ENCODE data around the gene CCDC33.

Gene CCDC33

DNA sequence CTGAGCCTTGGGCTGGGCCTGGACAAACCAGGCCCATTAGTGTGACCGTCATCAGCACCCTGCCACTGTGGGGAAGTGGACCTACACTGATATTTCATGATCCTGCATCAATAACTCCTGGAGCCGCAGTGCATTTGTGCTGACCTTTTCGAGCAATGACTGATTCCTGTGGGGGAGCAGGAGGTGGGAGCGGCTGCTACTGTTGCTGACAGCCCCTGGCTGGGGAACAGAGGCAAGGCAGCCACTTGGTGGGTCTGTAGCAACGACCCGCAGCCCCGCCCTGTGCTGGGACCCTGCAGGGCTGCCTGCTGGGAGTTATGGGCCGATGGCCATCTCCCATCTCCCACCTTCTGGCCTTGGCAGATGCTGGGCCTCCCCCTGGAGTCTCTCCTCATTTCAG is 42.1 kb downstream of the CCDC33 start:
- no peak overlapping the region for H3K4me2 ChIP-seq (ENCODE audit: low read depth, low read length, poor library complexity, severe bottlenecking)

DNA sequence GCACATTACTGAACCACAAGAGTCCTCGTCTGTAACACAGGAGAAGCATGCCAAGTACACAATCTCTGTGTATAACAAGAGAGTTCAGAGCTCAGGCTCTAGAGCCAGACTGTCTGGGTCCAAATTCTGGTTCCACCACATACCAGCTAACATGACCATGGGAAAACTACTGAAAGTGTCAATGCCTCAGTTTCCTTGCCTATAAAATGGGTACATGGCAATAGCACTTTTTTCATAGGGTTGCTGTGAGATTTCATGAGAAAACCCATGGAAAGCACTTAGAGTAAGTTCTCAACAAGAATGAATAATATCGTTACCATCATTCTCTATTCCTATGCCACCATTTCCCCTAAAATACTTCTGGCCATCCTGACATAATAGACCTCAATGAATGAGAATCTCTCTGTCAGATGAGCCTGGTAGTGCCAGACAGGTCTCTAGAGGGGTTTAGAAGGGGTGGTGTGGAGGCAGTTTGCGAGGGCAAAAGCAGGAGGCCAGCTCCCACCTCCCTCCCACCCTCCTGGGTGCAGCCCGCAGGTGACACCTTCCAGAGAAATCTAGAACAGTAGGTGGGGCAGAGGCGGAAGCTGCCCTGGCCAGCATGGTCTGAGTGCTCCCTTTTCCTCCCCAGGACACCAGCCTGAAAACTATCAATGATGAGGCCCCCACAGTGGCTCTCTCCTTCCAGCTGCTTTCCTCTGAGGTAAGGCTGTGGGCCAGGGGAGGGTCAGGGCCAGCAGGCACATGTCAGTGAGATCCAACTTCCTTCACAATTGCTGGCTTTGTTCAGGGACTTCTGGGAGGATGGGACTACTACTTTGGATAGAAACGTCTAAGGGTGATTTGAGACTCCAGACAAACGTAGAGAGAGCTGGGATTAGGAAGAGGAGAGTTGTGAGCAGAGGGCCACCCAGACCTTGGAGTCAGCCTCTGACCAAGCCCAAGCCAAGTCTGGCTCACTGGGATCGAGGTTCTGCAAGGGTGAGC is 45.3 kb downstream of the CCDC33 start:
- Histone ChIP-seq H3K9me3 (ENCODE audit: insufficient read depth, low read length) (no peaks in the 10 kb centered on the region), H3K27me3 (ENCODE audit: low read length) (no peaks in the 10 kb centered on the region), H4K20me1 (ENCODE audit: low read depth, low read length) (no peaks in the 10 kb centered on the region), H3K27ac (ENCODE audit: low read depth, low read length) (no peak overlapping the region), H3K4me2 (ENCODE audit: low read depth, low read length, poor library complexity, severe bottlenecking) (no peak overlapping the region), H3K79me2 (ENCODE audit: insufficient read depth, low read length) (no peaks in the 10 kb centered on the region), H3F3A (ENCODE audit: insufficient read depth) (no peaks in the 10 kb centered on the region), H2AFZ (ENCODE audit: low read depth, low read length, severe bottlenecking) (no peak overlapping the region), H3K36me3 (ENCODE audit: low read length) (no peaks in the 10 kb centered on the region), H3K4me3 (ENCODE audit: insufficient read depth, low read length, poor library complexity, severe bottlenecking) (no peak overlapping the region), H3K9ac (ENCODE audit: low read length) (no peak overlapping the region), H3K9me2 (replicated peaks; ENCODE audit: insufficient read depth, low read length) (no peaks in the 10 kb centered on the region)
- no peak for TF ChIP-seq EZH2phosphoT487 (conservative IDR thresholded peaks at IDR 0.05; ENCODE audit: low read length)
- TF ChIP-seq, protein P1, sequence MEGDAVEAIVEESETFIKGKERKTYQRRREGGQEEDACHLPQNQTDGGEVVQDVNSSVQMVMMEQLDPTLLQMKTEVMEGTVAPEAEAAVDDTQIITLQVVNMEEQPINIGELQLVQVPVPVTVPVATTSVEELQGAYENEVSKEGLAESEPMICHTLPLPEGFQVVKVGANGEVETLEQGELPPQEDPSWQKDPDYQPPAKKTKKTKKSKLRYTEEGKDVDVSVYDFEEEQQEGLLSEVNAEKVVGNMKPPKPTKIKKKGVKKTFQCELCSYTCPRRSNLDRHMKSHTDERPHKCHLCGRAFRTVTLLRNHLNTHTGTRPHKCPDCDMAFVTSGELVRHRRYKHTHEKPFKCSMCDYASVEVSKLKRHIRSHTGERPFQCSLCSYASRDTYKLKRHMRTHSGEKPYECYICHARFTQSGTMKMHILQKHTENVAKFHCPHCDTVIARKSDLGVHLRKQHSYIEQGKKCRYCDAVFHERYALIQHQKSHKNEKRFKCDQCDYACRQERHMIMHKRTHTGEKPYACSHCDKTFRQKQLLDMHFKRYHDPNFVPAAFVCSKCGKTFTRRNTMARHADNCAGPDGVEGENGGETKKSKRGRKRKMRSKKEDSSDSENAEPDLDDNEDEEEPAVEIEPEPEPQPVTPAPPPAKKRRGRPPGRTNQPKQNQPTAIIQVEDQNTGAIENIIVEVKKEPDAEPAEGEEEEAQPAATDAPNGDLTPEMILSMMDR (IDR thresholded peaks at IDR 0.05; ENCODE audit: insufficient read depth, low read length, poor library complexity, severe bottlenecking): no peak

More for the DNA sequence above, 42.1 kb downstream of the CCDC33 start:
- H3K9me3 ChIP-seq (ENCODE audit: insufficient read depth, low read length): no peaks in the 10 kb centered on the region
- no peaks in the 10 kb centered on the region for H3K9me2 ChIP-seq (replicated peaks; ENCODE audit: insufficient read depth, low read length)
- H3K27ac ChIP-seq (ENCODE audit: low read depth, low read length): no peak overlapping the region
- H3K9ac ChIP-seq (ENCODE audit: low read length): no peak overlapping the region
- no peaks in the 10 kb centered on the region for H4K20me1 ChIP-seq (ENCODE audit: low read depth, low read length)
- no peaks in the 10 kb centered on the region for H3F3A ChIP-seq (ENCODE audit: insufficient read depth)
- no peaks in the 10 kb centered on the region for H3K27me3 ChIP-seq (ENCODE audit: low read length)
- no peak overlapping the region for H3K4me3 ChIP-seq (ENCODE audit: insufficient read depth, low read length, poor library complexity, severe bottlenecking)
- no peaks in the 10 kb centered on the region for H3K79me2 ChIP-seq (ENCODE audit: insufficient read depth, low read length)
- TF ChIP-seq, protein P1 (IDR thresholded peaks at IDR 0.05; ENCODE audit: insufficient read depth, low read length, poor library complexity, severe bottlenecking): no peak
- TF ChIP-seq EZH2phosphoT487 (conservative IDR thresholded peaks at IDR 0.05; ENCODE audit: low read length): no peak
- no peaks in the 10 kb centered on the region for H3K36me3 ChIP-seq (ENCODE audit: low read length)
- H2AFZ ChIP-seq (ENCODE audit: low read depth, low read length, severe bottlenecking): no peak overlapping the region

DNA sequence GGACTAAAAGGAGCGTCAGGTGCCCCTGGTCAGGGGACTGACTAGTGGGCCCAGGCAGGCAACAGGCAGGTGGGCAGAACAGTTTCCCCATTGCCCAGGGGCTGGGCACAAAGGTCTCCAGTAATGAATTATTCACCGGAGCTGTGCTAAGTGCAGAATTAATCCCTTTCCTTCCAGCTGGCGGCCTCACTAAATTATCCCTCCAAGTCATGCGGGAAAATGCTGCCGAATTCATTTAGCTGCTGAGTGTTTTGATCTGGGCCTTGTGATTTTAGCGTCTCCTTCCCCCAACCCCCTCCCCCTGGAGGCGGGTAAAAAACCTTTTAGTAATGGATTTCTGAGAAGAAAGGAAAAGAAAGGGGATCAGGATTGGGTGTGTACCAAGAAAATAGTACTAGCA is 47.2 kb downstream of the CCDC33 start:
- H3K9ac ChIP-seq (ENCODE audit: low read length): no peak overlapping the region
- H3K4me2 ChIP-seq (ENCODE audit: low read depth, low read length, poor library complexity, severe bottlenecking): no peak overlapping the region
- no peak overlapping the region for H3K27ac ChIP-seq (ENCODE audit: low read depth, low read length)
- no peak overlapping the region for H2AFZ ChIP-seq (ENCODE audit: low read depth, low read length, severe bottlenecking)
- no peaks in the 10 kb centered on the region for H3K9me2 ChIP-seq (replicated peaks; ENCODE audit: insufficient read depth, low read length)
- H3K9me3 ChIP-seq (ENCODE audit: insufficient read depth, low read length): no peaks in the 10 kb centered on the region
- TF ChIP-seq, protein P1 (IDR thresholded peaks at IDR 0.05; ENCODE audit: insufficient read depth, low read length, poor library complexity, severe bottlenecking): no peak
- no peak for TF ChIP-seq EZH2phosphoT487 (conservative IDR thresholded peaks at IDR 0.05; ENCODE audit: low read length)
- no peaks in the 10 kb centered on the region for H3K79me2 ChIP-seq (ENCODE audit: insufficient read depth, low read length)
- no peaks in the 10 kb centered on the region for H3F3A ChIP-seq (ENCODE audit: insufficient read depth)
- H4K20me1 ChIP-seq (ENCODE audit: low read depth, low read length): no peaks in the 10 kb centered on the region
- no peak overlapping the region for H3K4me3 ChIP-seq (ENCODE audit: insufficient read depth, low read length, poor library complexity, severe bottlenecking)
- H3K27me3 ChIP-seq (ENCODE audit: low read length): no peaks in the 10 kb centered on the region
- H3K36me3 ChIP-seq (ENCODE audit: low read length): no peaks in the 10 kb centered on the region

Measured in SU-DHL-6 (cell line).